ENCODE measurements around the gene SMARCC2.

SMARCC2 gene

GRCh38 chr12:56127888-56128669 is 61.2 kb downstream of the SMARCC2 start, which contains the start of gene ESYT1 (continued):
- TF ChIP-seq PRDM2 (tag by site-specific recombination; IDR thresholded peaks at IDR 0.05; ENCODE audit: borderline replicate concordance), result 0 out of 2 replicates have a peak, but pooled peaks have one; percentile 30
- peak; percentile 74 for TF ChIP-seq ZBTB17 (tag by site-specific recombination; IDR thresholded peaks at IDR 0.05)
- 0 out of 2 replicates have a peak, but pooled peaks have one; percentile 29 for TF ChIP-seq PRDM4 (tag by site-specific recombination; IDR thresholded peaks at IDR 0.05)
- peak; percentile 56 for TF ChIP-seq ZBTB20 (tag by site-specific recombination; IDR thresholded peaks at IDR 0.05)
- no peak for TF ChIP-seq ELK4 (IDR thresholded peaks at IDR 0.05; ENCODE audit: borderline replicate concordance, low read depth, low read length)
- TF ChIP-seq ZNF341 (tag by site-specific recombination; IDR thresholded peaks at IDR 0.05; ENCODE audit: low read depth), result peak; percentile 52; the same call in 1 of the 2 replicates
- TF ChIP-seq ZNF792 (tag by site-specific recombination; IDR thresholded peaks at IDR 0.05), result no peak
- peak; percentile 99 for TF ChIP-seq ZNF629 (tag by site-specific recombination; IDR thresholded peaks at IDR 0.05)
- peak; percentile 69 for TF ChIP-seq KLF8 (tag by site-specific recombination; IDR thresholded peaks at IDR 0.05)
- no peak for TF ChIP-seq ZNF169 (tag by site-specific recombination; IDR thresholded peaks at IDR 0.05)
- no peak for TF ChIP-seq GLI2 (tag by site-specific recombination; IDR thresholded peaks at IDR 0.05; ENCODE audit: borderline replicate concordance, low read depth)
- peak; percentile 100 for TF ChIP-seq ZNF366 (tag by site-specific recombination; conservative IDR thresholded peaks at IDR 0.05)
- no peak for TF ChIP-seq ZNF549 (tag by site-specific recombination; IDR thresholded peaks at IDR 0.05)
- peak; percentile 92 for TF ChIP-seq GLIS1 (tag by site-specific recombination; IDR thresholded peaks at IDR 0.05)
- TF ChIP-seq BCL11A (tag by site-specific recombination; IDR thresholded peaks at IDR 0.05; ENCODE audit: low read depth), result 0 out of 2 replicates have a peak, but pooled peaks have one; percentile 22
- no peak for TF ChIP-seq REPIN1 (tag by site-specific recombination; IDR thresholded peaks at IDR 0.05; ENCODE audit: low read depth)
- TF ChIP-seq SP7 (tag by site-specific recombination; IDR thresholded peaks at IDR 0.05), result peak; percentile 78
- no peak for TF ChIP-seq KLF7 (tag by site-specific recombination; IDR thresholded peaks at IDR 0.05; ENCODE audit: borderline replicate concordance)
- peak; percentile 62; the same call in 1 of the 2 replicates for TF ChIP-seq ZEB2 (tag by site-specific recombination; IDR thresholded peaks at IDR 0.05)
- TF ChIP-seq ZNF660 (tag by site-specific recombination; IDR thresholded peaks at IDR 0.05), result peak; percentile 26
- TF ChIP-seq ZNF560 (tag by site-specific recombination; IDR thresholded peaks at IDR 0.05; ENCODE audit: borderline replicate concordance), result no peak
- TF ChIP-seq ZNF148 (tag by site-specific recombination; IDR thresholded peaks at IDR 0.05; ENCODE audit: borderline replicate concordance), result no peak
- TF ChIP-seq ZSCAN4 (tag by site-specific recombination; IDR thresholded peaks at IDR 0.05), result 0 out of 2 replicates have a peak, but pooled peaks have one; percentile 11
- TF ChIP-seq ZNF529 (tag by site-specific recombination; IDR thresholded peaks at IDR 0.05; ENCODE audit: insufficient replicate concordance), result no peak
- TF ChIP-seq ZNF600 (tag by site-specific recombination; IDR thresholded peaks at IDR 0.05), result peak; percentile 10; the same call in 1 of the 2 replicates

All from HEK293 (cell line).